GOT3 (cell line): ENCODE results near the gene DBN1.

ENCODE experiments used
- DNase-seq: peaks from one replicate; lab custom pipeline; 2025; ENCODE audit warnings: mixed read lengths; lab: John Stamatoyannopoulos, UW

DBN1 gene

DNA sequence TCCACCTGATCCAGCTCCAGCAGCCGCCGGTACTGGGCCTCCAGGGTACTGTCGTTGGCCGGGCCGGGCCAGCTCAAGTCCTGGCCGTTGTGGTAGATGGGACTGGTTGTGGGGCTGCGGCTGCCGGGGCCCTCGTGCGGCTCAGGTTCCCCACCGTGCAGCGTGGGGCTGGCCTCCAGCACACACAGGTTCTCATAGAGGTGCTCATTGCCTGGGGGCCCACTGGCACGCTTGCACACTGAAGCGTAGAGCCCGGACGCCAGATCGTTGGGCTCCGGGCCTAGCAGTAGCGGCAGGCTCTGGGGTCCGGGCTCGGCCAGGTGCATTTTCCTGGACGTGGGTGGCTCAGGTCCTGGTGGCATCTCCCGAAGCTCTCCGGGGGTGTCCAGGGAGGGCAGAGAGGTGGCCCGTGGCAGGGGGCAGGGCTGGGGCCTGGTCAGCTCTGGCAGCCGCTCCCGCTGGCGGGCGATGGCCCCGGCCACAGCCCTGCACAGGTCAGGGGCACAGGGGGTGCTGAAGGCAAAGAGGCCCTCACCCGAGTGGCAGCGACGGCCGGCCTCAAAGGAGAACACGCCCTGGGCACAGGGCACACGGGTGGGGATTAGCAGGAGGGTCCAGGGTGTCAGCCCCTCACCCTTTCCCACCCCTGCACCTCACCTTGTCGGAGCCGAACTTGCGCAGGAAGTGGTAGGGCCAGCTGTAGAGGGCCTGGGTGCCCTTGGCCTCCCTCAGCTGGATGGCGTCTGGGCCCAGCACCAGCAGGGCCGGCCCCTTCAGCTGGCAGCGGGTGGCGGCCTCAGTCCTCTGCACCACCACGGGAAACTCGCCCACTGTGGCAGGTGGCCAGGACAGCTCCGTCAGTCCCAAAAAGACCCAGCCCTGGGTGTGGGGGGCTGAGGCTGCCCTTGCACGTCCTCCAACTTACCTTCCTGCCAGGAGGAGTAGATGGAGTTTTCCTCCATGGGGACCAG lies 30.9 kb upstream of the DBN1 start:
- no peak for DNase-seq

DNA sequence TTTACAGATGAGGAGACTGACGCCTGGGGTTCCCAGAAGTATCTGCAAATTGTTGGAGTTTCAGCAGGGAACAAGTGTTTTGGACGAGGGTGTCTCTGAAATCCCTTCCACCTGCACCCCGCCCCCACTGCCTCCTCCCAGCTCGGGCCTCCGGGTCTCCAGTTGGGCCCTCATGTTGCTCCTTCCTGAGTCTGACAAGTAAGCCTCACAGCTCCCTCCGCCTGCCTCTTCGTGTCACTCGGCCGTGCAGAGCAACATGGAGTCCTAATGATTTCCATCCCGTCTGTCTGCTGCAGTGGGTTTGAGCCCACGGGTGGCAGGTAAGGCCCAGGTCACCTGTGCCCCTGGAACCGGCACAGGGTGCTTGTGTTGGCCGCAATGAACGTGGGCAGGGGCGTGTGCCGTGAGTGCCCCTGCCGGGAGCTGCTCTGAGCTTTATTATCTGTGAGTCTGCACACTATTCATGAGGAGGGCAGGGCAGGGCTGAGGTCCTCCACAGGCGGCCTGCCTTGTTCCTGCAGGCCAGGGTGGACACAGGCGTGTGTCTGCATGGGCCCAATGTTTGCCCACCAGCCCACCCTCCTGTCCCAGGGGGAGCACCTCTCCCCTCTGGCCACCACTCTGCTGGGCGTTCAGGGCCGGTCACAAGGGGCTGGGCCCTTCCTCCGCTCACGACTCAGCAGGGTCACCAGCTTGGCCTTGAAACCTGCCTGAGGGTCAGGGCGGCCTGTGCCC lies 30.1 kb upstream of the DBN1 start:
- DNase-seq, result no peak

DNA sequence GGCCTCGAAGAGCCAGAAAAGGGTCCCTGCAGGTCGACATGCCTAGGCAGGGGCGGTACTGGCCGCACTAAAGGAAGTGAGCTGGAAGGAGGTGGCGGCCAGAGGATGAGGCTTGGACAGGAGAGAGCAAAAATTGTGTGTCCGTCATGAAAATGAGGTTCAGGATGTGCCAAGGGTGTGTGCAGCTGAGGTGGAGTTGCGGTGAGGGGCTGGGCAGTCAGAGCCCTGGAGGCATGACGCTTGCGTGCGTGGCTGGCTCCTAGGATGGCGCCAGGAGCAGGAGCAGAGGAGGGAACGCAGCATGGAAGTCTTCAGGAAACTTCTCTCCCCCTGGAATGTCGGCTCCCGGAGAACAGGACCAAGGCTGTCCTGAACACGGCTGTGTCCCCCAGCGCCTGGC lies 29.5 kb upstream of the DBN1 start:
- DNase-seq, result no peak

DNA sequence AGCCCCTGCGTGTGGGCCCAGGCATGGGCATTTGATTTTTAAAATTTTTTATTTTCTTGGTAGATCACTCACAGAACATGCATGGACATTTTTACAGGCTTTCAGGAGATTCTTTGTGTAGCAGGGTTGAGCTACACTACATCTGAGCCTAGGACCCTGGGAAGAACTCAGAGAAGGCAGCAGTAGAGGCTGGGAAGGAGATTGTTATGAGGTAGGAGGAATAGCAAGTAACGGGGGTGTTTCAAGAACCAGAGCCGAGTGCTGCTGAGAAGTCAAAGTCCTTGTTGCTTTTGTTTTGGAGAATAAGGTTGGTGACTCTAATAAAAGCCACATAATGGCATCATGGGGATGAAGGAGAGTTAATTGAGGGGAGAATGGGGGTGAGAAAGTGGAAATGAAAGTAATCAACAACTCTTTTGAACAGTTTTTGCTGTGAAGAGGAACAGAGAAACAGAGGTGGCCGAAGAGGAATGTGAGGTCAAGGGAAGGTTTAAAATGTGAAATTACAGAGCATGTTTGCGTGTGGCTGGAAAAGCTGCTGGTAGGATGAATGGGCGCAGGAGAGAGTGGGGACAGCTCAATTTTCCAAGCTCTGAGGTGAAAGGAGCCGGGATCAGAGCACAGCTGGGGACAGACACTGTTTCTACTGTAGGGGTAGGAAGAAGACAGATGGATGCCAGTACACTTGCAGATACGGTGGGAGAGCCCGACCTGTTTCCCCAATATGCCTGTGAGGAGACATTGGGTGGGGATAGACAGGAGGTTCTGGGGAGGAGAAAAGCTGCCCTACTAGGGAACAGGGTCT lies 28.6 kb upstream of the DBN1 start:
- no peak for DNase-seq

DNA sequence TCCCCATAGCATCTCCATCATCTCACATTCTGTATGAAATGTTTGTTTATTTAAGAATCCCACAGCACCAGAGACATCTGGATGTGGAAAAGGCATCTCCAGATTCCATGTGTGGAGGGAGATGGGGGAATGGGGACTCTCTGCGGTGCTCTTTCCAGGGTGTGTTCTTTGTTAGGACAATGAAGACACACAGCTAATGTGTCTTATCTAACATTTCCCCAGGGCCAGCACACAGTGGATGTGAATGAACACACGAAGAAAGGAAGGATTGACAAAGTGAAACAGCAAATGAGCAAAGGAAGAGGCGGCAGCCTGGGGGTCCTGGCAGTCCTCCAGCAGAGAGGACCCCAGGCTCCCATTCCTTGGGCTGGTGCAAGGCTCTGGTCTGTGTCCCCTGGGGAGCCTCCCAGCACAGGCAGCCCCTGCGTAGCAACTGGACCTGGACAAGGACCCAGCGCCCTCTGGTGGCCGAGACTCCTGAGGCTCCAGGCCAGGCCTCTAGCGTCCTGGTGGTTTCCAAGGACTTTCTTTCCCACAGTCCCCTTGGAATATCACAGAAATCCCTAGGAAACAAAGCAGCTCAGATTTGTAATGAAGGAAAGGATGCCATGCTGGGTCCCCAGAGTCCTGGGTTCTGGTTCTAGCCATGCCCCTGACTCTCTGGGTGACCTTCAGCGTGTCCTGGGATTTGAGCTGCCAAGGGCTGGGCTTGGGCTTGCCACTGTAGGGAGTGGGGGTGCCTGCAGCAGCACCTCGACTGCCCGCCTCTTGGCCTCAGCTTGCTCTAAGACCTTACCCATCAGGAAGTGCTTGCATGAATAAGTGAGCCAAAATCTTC lies 27.5 kb upstream of the DBN1 start:
- DNase-seq, result peak; percentile 74

DNA sequence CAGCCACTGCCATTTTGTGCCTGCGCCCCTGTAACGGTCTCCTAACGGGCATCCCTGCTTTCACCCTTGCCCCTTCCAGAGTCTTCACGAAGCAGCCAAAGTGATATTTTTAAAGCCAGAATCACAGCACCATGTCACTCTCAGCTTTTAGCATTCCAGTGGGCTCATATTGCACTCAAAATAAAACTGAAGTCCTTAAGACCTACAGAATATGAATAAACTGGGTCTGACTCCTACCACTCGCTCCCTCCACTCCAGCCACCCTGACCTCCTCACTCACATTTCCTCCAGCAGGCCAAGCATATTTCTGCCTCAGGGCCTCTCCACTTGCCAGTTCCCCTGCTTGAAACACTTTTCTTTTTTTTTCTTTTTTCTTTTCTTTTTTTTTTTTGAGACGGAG lies 26.4 kb upstream of the DBN1 start:
- no peak for DNase-seq

DNA sequence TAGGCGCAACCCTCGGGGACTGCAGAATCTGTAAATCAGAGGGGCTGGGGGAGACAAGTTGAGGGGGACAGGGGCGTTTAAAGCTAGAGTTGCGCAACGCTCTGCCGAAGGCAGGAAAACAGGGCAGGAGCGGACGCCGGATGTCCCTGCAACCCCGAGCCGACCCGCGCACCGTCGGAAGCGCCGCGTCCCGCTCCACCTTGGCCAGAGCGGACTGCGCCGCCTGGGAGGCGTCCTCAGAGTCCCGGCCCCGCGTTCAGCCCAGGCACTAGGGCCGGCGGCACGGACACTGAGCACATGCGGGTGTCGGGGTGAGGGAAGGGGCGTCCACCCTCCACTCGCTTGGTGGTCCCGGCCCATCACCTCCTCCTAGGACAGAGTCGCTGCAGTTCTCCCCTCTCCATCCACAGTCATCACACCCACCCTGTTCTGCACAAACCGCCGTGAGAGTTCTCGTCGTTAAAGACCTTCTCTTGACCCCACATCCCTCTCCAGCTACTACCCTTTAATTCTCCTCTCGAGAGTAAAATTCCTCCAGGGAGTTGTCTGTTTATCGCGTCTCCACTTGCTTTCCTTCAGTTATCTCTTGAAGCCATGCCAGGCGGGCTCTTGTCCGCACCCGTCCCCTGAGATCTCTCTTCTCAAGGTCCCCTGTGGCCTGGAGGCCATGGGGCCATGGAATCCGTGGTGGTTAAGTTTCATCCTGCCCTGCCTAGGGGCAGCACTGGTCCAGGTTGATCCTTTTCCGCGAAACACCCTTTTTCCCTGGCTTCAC lies 24.8 kb upstream of the DBN1 start:
- DNase-seq, result no peak

DNA sequence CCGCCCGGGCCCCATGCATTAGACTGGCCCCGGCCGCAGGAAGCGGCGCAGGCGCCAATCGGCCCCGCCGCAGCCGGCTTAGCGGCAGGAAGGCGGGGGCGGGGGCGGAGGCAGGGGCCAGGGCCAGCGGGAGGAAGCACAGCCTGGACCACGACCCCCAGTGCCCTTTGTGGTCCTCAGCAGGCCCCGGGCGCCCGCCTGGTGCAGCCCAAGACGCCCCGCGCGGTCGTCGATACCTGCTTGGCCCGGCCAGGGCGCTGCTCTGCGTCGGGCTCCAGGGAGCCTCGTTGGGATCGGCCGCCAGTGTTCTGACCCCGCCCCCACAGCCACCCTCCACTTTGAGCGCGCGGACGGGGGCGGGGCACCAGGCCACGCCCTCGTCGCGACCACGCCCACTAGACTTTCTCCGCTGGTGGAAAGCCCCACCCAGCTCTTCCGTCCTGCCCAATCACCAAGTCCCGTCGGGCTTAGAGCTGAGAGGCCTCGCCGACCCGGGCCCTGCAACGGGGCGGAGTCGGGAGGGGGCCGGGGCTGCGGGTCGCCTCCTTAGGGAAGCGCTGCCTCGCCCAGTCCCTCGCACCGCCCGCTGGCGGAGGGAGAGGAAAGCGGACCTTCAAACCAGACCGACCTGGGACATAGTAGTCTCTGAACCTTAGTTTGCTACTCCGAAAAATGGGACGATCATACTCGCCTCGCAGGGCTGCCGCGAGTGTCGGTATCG lies 24.0 kb upstream of the DBN1 start, which contains the start of gene PDLIM7:
Gene PDLIM7 (minus strand): TSS at position 313 of the 721 bp plus-strand sequence. CDS start 1,092 bp downstream, outside the sequence.
- peak; percentile 96 for DNase-seq

DNA sequence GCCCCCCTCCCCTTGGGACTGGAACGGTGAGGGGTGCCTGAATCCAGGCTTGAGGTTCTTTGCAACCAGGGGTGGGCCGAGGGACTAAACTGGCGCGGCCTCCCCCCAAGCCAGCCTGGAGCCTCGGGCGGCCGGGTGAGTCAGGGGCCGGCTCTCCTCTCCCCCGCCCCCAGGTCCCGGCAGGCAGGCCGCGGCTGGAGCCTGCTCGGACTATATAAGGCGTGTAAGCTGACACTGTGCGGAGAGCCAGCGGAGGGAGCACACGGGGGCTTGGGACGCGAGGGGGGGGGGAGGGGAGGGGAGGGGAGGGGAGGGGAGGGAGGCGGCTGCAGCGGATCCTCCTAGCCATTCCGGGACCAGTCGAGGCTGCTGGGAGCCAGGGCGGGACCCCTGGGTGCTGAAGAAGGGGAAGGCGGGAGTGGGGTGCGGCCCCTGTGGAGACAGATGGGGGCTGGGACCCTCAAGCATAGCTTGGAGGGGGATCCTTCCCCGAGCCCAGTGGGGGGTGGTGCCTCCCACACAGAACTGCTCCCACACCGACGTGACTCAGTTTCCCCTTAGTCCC lies 23.4 kb upstream of the DBN1 start:
- DNase-seq, result peak; percentile 65

DNA sequence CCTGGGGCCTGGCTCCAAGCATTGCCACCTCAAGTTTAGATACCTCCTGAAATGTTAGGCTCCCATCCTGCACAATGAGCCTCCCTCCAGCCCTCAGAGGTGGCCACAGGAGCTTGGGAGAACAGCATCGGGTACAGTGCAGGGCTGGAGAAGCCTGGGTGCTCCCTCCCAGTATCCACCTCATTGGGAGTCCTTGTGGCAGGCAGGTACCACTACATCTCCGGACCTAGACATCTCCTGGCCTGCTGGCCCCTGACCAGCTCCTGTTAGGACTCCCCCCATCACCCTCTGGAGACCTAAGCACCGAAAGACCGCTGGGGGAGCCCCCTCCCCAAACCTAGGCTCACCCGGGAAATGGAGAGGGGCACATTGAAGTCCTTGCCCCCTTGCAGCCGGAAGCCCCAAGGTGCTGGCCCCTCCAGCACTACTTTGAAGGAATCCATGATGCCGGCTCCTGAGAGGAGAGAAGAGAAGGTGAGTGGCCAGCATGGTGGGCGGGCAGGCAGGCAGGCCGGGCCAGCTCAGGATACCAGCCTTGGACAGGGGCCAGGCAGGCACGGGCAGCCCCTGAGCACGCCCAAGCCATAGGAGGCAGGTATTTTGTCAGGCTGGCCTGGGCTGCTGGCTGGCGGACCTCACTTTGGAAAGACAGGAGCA lies 22.8 kb upstream of the DBN1 start:
- no peak for DNase-seq

DNA sequence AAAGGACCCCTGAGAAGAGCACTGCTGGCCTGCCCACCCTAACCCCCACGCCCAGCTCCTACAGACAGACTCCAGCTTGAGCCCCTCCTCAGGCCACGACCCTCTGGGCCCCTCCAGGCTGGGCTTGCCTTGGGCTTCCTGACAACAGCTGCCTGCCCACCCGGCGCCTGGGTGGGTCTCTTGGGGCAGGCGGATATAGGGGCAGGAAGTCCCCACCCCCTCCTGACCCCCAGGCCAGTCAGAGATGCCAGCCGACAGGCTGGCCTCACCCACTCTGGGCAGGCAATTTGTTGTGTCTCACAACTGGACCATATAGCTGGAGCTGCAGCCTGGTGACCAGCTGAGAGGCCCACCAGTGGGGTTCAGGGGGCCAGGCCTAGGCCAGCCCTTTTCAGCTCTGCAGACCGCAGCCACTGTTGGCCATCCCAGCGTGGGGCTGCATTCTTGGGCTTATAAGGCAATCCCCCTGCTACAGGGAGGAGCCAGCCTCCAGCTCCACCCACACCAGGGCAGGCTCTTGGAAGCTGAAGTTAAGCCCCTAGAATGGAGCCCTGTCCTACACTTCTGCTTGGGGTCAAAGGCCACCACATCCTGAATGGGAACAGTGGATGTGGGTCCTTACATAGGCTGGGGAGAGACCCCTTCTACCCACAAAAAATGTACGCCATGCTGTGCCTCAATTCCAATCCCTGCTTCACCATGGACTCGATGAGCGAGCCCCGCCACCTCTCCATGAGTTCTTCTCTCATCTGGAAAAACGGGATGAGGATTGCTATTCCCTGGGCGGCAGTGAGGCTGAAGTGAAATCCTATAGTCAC lies 22.0 kb upstream of the DBN1 start:
- DNase-seq, result peak; percentile 41

DNA sequence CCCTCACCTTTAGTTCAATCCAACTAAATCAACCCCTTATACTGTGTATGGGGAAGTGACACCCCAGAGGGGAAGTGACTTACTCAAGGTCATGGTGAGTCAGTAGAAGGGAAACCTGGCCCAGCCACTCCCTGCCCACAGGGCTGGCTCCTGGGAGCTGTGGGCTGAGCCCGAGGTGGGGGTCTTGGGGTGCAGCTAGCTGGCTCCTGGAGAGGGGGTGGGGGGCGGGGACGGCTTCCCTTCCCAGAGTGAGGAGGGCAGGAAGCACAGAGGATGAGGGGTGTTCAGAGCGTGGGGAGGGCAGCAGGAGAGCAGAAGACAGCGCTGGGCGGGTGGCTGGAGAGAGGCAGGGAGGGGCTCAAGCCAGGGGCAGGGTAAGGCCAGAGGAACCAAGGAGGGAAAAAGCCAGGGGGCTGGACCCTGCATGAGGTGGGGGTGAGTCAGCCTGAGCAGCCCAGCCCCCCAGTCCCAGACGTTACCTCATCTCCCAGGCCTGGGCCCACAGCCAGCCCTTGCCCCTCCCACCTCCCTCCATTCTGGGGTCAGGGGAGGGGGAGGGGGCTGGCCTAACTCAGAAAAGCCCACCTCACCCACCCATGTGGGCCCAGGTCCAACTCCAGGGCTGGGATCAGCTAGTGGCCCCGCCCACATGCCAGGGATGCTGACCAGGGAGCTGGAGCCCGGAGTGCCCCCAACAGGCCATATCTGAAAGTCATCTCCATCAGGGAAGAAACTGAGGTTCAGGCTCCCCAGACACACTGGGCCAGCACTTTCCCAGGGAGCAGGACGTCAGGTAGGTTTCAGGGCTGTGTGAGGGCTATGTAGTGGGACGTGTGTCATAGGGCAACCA lies 21.1 kb upstream of the DBN1 start:
- no peak for DNase-seq

DNA sequence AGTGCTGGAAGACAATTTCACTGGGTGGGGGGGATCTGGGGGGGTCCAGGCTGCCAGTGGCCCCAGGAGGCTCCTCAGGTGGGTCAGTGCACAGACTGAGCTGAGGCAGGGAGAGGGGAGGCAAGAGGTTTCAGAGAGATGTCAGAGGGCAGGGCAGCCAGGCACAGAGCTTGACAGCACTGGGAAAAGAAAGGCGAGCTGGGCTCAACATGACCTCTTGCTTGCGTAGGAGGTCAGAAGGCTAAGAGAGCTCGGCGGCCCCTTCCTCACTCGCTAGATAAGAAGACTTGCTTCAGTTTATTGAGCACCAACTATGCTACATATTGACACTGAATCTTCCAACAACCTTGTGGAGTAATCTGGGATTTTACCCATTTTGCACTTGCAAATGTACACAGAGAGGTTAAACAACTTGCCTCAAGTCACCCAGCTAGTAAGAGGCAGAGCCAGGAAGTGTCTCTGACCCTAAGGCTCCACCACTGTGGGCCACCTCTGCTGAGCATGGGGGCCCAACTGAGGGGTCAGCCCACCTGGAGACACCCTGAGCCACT lies 20.4 kb upstream of the DBN1 start:
- no peak for DNase-seq

DNA sequence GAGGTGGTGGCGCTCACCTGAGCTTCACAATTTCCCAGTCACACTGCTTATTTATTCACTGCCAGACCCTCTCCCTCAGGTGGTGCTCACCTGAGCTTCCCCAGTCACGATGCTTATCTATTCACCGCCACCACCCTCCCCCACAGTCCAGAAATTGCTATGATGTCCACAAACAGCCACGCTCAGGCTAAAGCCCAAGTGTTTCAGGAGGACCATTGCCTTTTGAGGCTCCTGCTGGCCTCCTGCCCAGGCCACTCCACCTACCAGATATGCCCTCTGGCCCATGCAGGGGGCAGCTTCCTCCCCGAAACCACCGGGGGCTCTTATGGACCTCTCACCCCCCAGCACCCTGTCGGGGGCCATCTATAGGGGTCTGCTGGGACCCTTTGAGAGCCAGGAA lies 19.4 kb upstream of the DBN1 start:
- DNase-seq, result no peak

DNA sequence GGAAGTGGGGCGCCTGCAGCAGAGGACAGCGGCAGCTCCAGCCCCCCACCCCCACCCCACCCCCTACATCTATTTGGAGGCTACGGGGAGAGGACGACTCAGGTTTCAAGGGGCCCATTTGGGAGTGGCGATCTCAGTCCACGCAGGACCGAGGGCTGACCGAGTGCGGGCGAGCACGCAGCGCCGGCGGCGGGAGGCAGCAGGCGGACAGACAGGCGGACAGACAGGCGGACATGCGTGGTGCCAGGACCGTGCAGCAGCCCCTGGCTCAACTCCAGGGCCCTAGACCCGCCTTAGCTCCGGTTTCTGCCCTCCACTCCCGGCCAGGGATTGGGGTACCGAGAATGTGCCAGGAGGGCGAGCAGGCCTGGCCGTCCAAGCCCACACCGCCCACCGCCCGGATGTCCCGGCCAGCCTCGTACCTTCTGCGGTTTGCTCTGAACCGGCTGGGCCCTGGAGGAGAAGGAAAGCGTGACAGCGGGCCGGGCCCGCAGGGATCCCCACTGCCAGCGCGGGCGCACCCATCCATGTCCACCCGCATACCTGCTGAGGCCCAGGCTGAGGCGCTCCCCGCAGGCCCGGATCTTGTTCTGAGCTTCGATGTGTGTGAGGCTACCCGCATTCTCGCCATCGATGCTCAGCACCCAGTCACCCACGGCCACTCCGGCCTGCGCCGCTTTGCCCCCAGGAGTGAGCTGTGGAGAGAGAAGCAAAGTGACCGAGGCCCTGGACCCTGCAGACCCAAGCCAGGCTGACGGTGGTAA lies 18.7 kb upstream of the DBN1 start:
- no peak for DNase-seq

DNA sequence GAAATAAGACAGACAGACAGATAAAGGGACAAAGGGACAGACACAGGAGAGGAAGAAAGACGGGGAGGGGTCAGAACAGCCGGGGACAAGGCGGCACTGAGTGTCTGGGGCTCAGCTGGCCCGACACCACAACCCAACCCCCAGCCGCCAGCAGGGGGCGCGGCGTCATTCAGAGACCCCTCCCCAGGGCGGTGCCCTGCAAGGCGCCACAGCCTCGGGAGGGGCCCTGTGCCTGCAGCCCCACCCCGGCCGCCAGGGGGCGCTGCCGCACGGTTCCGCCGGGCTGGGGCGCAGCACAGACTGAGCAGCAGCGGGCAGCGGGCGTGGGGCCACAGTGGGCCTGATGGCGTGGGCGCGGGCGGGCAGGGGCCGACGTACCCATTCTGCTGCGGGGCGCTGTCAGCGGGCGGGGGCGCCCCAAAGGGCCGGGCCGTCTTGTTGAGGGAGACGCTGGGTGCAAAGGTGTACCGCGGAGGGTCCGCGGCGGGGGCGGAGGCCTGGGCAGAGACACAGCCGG lies 18.1 kb upstream of the DBN1 start:
- DNase-seq, result no peak
